ENCODE data around the gene ELP1. TPM values are rescaled to one million over a fixed set of nuclear protein-coding genes. Genes with fewer than 3 reads are reported as not detected.

Gene ELP1
- total and polyA plus RNA-seq, 2 of the 4 experiments (the other 2 are of a cell fraction) = 20.0 to 43.2 TPM

- Histone ChIP-seq H2BK20ac (ENCODE audit: low read depth, low read length) (no peak overlapping the region), H3K4ac (ENCODE audit: low read depth, low read length) (no peak overlapping the region), H2AK9ac (replicated peaks; ENCODE audit: low read depth, low read length, poor library complexity) (no peak overlapping the region), H3K14ac (replicated peaks; ENCODE audit: low read depth, low read length) (no peak overlapping the region), H3K56ac (ENCODE audit: extremely low read depth, insufficient read depth, low read length) (no peak overlapping the region), H3K27me3 (ENCODE audit: control insufficient read depth, insufficient read depth, low read length) (no peaks in the 10 kb centered on the region; the same call in 1 of the 2 replicates), H2AFZ (replicated peaks; ENCODE audit: low read length, poor library complexity) (no peak overlapping the region), H2BK5ac (ENCODE audit: low read depth, low read length, poor library complexity, severe bottlenecking) (no peak overlapping the region), H3K36me3 (ENCODE audit: control insufficient read depth, insufficient read depth, low read length) (no peaks in the 10 kb centered on the region), H3K4me1 (ENCODE audit: control insufficient read depth, insufficient read depth, low read length) (no peaks in the 10 kb centered on the region), H3K9ac (ENCODE audit: low read depth, low read length) (no peak overlapping the region), H4K91ac (ENCODE audit: insufficient read depth, low read depth, low read length) (no peak overlapping the region), H2BK120ac (ENCODE audit: low read depth, low read length) (no peak overlapping the region), H4K5ac (ENCODE audit: low read depth, low read length) (no peak overlapping the region), H3K9me1 (ENCODE audit: insufficient read depth, low read length) (no peaks in the 10 kb centered on the region), H3K9me3 (ENCODE audit: control insufficient read depth, insufficient read depth, low read length) (no peaks in the 10 kb centered on the region), H2AK5ac (ENCODE audit: low read depth, low read length) (no peak overlapping the region), H4K20me1 (ENCODE audit: insufficient read depth, low read length) (no peaks in the 10 kb centered on the region), H4K8ac (ENCODE audit: low read depth in 2 of 2, low read length in 2 of 2) (no peak overlapping the region), H3K18ac (ENCODE audit: low read depth, low read length) (no peak overlapping the region), H3K23ac (ENCODE audit: low read depth, low read length) (no peak overlapping the region), H3K27ac (ENCODE audit: insufficient read depth, low read length) (no peak overlapping the region), H3K79me1 (ENCODE audit: low read depth in 1 of 2, low read length in 2 of 2) (no peaks in the 10 kb centered on the region), H3K4me3 (ENCODE audit: insufficient read depth, low read depth, low read length) (no peak overlapping the region), H3K4me2 (ENCODE audit: low read depth, low read length) (no peak overlapping the region), H2BK15ac (ENCODE audit: low read depth, low read length) (no peak overlapping the region)
- no peak for TF ChIP-seq ELK1 (IDR thresholded peaks at IDR 0.05; ENCODE audit: borderline replicate concordance, low read depth, low read length)
- TF ChIP-seq POLR2A (IDR thresholded peaks at IDR 0.05; ENCODE audit: low read depth, low read length) = no peak
- TF ChIP-seq BHLHE40 (IDR thresholded peaks at IDR 0.05; ENCODE audit: low read depth, low read length) = no peak
- peak; percentile 57; the same call in 1 of the 2 replicates for TF ChIP-seq CEBPB (IDR thresholded peaks at IDR 0.05; ENCODE audit: low read depth, low read length)
- no peak for TF ChIP-seq NFE2L2 (IDR thresholded peaks at IDR 0.05; ENCODE audit: low read depth, low read length)
- TF ChIP-seq CTCF (conservative IDR thresholded peaks at IDR 0.05; ENCODE audit: low read depth, low read length) = no peak
- TF ChIP-seq USF2 (IDR thresholded peaks at IDR 0.05; ENCODE audit: low read depth, low read length) = no peak
- in situ Hi-C loops (cut with MboI; ENCODE audit: low sequenced_read_pairs) = no loop called here
- no TSS peak for BruUV-seq (replicated peaks)
- ATAC-seq (ENCODE audit: low read depth) (no peak), DNase-seq (peak; percentile 20)
- intact Hi-C loops (cut with micrococcal nuclease) = no loop called here
- 100% methylated on average over 1 of the region's 6 CpGs; no CpG with 5 or more reads in 1 of the 2 experiments for WGBS, 2 experiments (ENCODE audit: extremely low coverage in 2 of 2, insufficient read length in 1 of 2)
- ChIA-PET CTCF (no interaction called here), POLR2A (ENCODE audit: unreplicated experiment) (no interaction called here)
- dilution Hi-C loops (cut with HindIII; ENCODE audit: low sequenced_read_pairs, unreplicated experiment) = no loop called here
Observed at GRCh38 chr9:108838017-108838416, 95.9 kb downstream of the ELP1 start.
